GM12878 (cell line): ENCODE measurements around the gene TSPAN15. TPM values are rescaled to one million over a fixed set of nuclear protein-coding genes. Genes with fewer than 3 reads are reported as not detected.

ENCODE experiments used
- ATAC-seq: fragments of 200-7000 bp; cut with Tn5 transposase; 3 replicates; pipeline ENCODE4 v1.9.1; 2020; ENCODE audit warnings: mild to moderate bottlenecking, moderate library complexity
- BruUV-seq: library from RNA; stranded (reverse); fragments of 400-500 nt; replicated peaks from 2 replicates; lab custom pipeline; 2021; lab: Mats Ljungman, UMichigan
- CTCF ChIA-PET: fragments of 300-600 bp; sonication (Branson Sonifier 250); formaldehyde crosslinking; extraction: SDS; loops from one replicate; lab custom pipeline; 2021; ENCODE audit warnings: inconsistent platforms; lab: Yijun Ruan, JAX
- POLR2A ChIA-PET: fragments of 350-600 bp; formaldehyde crosslinking; extraction: SDS; loops from one replicate; lab custom pipeline; 2021; ENCODE audit warnings: inconsistent platforms; lab: Charles Lee
- RAD21 ChIA-PET: fragments of 300-600 bp; sonication (Branson Sonifier 250); formaldehyde crosslinking; loops from one replicate; lab custom pipeline; 2023; ENCODE audit warnings: antibody characterized with exemption; ENCODE audit not compliant: unreplicated experiment; lab: Charles Lee
- SMC1A ChIA-PET: fragments of 300-600 bp; sonication (Branson Sonifier 250); formaldehyde crosslinking; loops from one replicate; lab custom pipeline; 2023; ENCODE audit not compliant: unreplicated experiment, uncharacterized antibody; lab: Charles Lee
- DNase-seq: peaks from one replicate; pipeline ENCODE4 v3.0.0-alpha.2; 2011; ENCODE audit warnings: low read depth, low spot score
- FAIRE-seq: peaks from 3 replicates; lab custom pipeline; 2011; peaks lifted over from hg19 to GRCh38; lab: Jason Lieb, UNC
- H2AFZ ChIP-seq: 2 replicates; pipeline ENCODE4 v1.6.0; 2011; ENCODE audit warnings: low read depth, low read length, control low read depth; ENCODE audit not compliant: control insufficient read depth
- H3K27ac ChIP-seq: 2 replicates; pipeline ENCODE4 v1.5.1; 2011; ENCODE audit warnings: control low read depth; ENCODE audit not compliant: control insufficient read depth, insufficient read depth
- H3K27me3 ChIP-seq, 2 experiments: replicated peaks in 1 of 2; 2 replicates each; pipeline versions ENCODE4 v1.6.0 to v1.6.1; 2011; ENCODE audit warnings: low read length in 1 of 2; ENCODE audit not compliant: control insufficient read depth in 2 of 2, insufficient read depth in 2 of 2
- H3K36me3 ChIP-seq, 2 experiments: 2 replicates each; pipeline ENCODE4 v1.5.1; 2011; ENCODE audit warnings: low read length in 1 of 2; ENCODE audit not compliant: control insufficient read depth in 2 of 2, insufficient read depth in 2 of 2
- H3K4me1 ChIP-seq: 2 replicates; pipeline ENCODE4 v1.6.1; 2011; ENCODE audit warnings: mild to moderate bottlenecking, low read length, moderate library complexity, mixed read lengths; ENCODE audit not compliant: control insufficient read depth, insufficient read depth
- H3K4me2 ChIP-seq: 2 replicates; pipeline ENCODE4 v1.6.0; 2011; ENCODE audit warnings: control low read depth; ENCODE audit not compliant: control insufficient read depth, insufficient read depth
- H3K4me3 ChIP-seq: fragments of 200-600 bp; sonication (generic); 2 replicates; pipeline ENCODE4 v1.5.1; 2016
- H3K79me2 ChIP-seq: 2 replicates; pipeline ENCODE4 v1.6.0; 2011; ENCODE audit warnings: low read length; ENCODE audit not compliant: control insufficient read depth, insufficient read depth
- H3K9ac ChIP-seq: 2 replicates; pipeline ENCODE4 v1.8.0; 2011; ENCODE audit warnings: low read length, control low read depth, mixed read lengths; ENCODE audit not compliant: control insufficient read depth, insufficient read depth
- H3K9me3 ChIP-seq: replicated peaks from 3 replicates; pipeline ENCODE4 v1.5.1; 2011; ENCODE audit warnings: mild to moderate bottlenecking, low read length; ENCODE audit not compliant: control insufficient read depth, insufficient read depth
- H4K20me1 ChIP-seq: 2 replicates; pipeline ENCODE4 v1.6.0; 2011; ENCODE audit not compliant: control insufficient read depth, insufficient read depth
- BRCA1 ChIP-seq: IDR thresholded peaks from 2 replicates; pipeline ENCODE4 v1.6.1; 2011; ENCODE audit warnings: low read depth, low read length, improper control_type of control experiment
- E2F4 ChIP-seq: IDR thresholded peaks from 2 replicates; pipeline ENCODE4 v1.6.1; 2012; ENCODE audit warnings: low read depth, low read length, improper control_type of control experiment
- MEF2B ChIP-seq: fragments of 450-650 bp; IDR thresholded peaks from 2 replicates; pipeline ENCODE4 v1.6.1; 2018; ENCODE audit warnings: mild to moderate bottlenecking, moderate library complexity; ENCODE audit not compliant: partially characterized antibody, poor library complexity, severe bottlenecking
- MTA3 ChIP-seq: IDR thresholded peaks from 2 replicates; pipeline ENCODE4 v1.6.1; 2012; ENCODE audit warnings: low read length, inconsistent platforms, borderline replicate concordance
- PRDM15 ChIP-seq: fragments of 450-650 bp; formaldehyde crosslinking; IDR thresholded peaks from 2 replicates; pipeline ENCODE4 v1.4.0; 2020; ENCODE audit warnings: mild to moderate bottlenecking, moderate library complexity
- SKIL ChIP-seq: fragments of 450-650 bp; IDR thresholded peaks from 2 replicates; pipeline ENCODE4 v1.6.1; 2017; ENCODE audit warnings: mild to moderate bottlenecking, low read depth, inconsistent platforms; ENCODE audit not compliant: poor library complexity, severe bottlenecking
- TARDBP ChIP-seq: IDR thresholded peaks from 2 replicates; pipeline ENCODE4 v1.6.1; 2016; ENCODE audit warnings: borderline replicate concordance
- WGBS: methylation state at CpG from one replicate; pipeline ENCODE4 v1.1.6; 2016; ENCODE audit warnings: low lambda C conversion rate; ENCODE audit not compliant: insufficient replicate concordance, insufficient coverage; ENCODE audit errors: missing lambda C conversion rate; 5-methylcytosine and 5-hydroxymethylcytosine counted together
- in situ Hi-C: fragments of 300-500 bp; cut with MboI; formaldehyde crosslinking; loops from 9 replicates; pipeline ENCODE4 v1.14.3; 2018; ENCODE audit warnings: mixed read lengths
- intact Hi-C: fragments of 100-400 bp; cut with micrococcal nuclease; formaldehyde crosslinking; loops from one replicate; pipeline ENCODE4 v1.14.2; 2022; ENCODE audit not compliant: unreplicated experiment
- polyA plus RNA-seq, 11 experiments: library from polyadenylated mRNA; depleted of rRNA in 4 of 11; unstranded in 6 of 11; stranded (reverse) in 5 of 11; fragments of >200 nt; fragmentation: Nextera tagmentation in 4 of 11; fragmentation: Illumina TruSeq in 1 of 11; extraction: Ambion mirVana in 4 of 11; extraction: Trizol in 1 of 11; gene quantifications; 1 replicate in 1 of 11; 2 replicates in 10 of 11; pipeline versions ENCODE4 v1.2.1 to v1.2.3, GENCODE V29; 2011 to 2016; ENCODE audit warnings: inconsistent platforms in 2 of 11, missing spikeins in 2 of 11, low read depth in 1 of 11
- total RNA-seq, 4 experiments: library from RNA; depleted of rRNA in 3 of 4; stranded (reverse); fragments of >200 nt in 3 of 4; fragmentation: Illumina TruSeq in 1 of 4; extraction: Trizol in 1 of 4; gene quantifications; 2 replicates each; pipeline versions ENCODE4 v1.2.1 to v1.2.3, GENCODE V29; 2013 to 2021
- TF ChIP-seq, protein P1 (sequence below): IDR thresholded peaks from 2 replicates; pipeline ENCODE4 v1.6.1; 2012; ENCODE audit warnings: low read depth, low read length, improper control_type of control experiment

TSPAN15 gene
- total and polyA plus RNA-seq, 10 of the 15 experiments (the other 5 are each of a cell fraction or from before 2014, with no cell fraction given): 1.3 to 8.5 (median 2.4) TPM; not detected in 2

DNA sequence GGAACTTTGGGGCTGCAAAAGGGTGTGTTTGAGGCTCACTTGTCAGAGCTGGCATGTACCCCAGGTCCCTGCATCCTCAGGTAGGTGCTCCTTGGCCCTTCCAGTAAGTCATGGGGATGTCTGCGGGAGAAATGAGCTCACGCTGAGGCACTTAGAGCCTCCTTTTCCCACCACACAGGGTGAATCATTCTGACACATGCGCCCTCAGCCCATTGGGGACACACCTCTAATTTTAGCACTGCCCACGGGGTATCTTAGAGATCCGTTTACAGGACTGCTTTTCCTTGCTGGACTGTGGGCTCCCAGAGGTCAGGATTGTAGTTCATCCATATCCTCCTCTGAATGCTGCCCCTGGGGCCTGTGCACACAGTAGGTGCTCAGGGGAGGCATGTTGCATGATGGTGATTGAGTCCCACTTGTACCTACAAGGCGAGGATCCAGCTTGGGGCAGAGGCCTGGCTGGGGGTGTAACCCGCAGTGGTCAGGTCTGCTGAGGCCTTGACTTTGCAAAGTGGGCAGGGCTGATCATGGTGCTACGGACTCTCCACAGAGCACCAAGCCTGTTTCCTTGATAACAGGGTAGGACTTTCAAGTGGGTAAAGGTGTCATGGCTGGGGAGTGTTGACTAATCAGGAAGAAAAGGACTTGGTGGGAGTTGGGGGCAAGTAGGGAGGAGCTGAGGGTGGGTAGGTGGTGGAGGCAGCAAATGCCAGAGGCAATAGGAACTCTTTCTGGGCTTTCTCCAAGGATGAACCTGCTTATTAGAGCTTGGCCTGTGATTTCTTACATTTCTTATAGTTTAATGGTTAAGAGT, 5.8 kb downstream of the TSPAN15 start:
- ATAC-seq (no peak), DNase-seq (no peak), FAIRE-seq (no peak)
- intact Hi-C loops: no loop called here
- no peaks in the 10 kb centered on the region for H4K20me1 ChIP-seq
- H3K4me3 ChIP-seq: no peak overlapping the region
- CTCF ChIA-PET: interaction anchor here (0.6 to 1.5 kb wide), 3 partner anchors 11 to 50 kb away, joined by 3 to 4 read pairs (median 3); no protein-coding TSS in a partner anchor
- 45% methylated on average over 8 of the region's 8 CpGs for WGBS
- H3K79me2 ChIP-seq: no peaks in the 10 kb centered on the region
- H3K4me1 ChIP-seq: peaks cover 12% of the 10 kb centered on the region
- H3K4me2 ChIP-seq: no peak overlapping the region
- no peak overlapping the region for H3K27ac ChIP-seq
- no TSS peak for BruUV-seq
- TF ChIP-seq MEF2B (no peak), MTA3 (no peak), E2F4 (no peak), BRCA1 (no peak), PRDM15 (CRISPR knock-in tag) (no peak), TARDBP (no peak), SKIL (no peak)
- TF ChIP-seq, protein P1, sequence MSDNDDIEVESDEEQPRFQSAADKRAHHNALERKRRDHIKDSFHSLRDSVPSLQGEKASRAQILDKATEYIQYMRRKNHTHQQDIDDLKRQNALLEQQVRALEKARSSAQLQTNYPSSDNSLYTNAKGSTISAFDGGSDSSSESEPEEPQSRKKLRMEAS: no peak
- in situ Hi-C loops: no loop called here
- RAD21 ChIA-PET: interaction anchor here (1.4 kb wide), 1 partner anchor 9 kb away, joined by 3 read pairs; no protein-coding TSS in a partner anchor
- SMC1A ChIA-PET: interaction anchor here (0.9 to 2.2 kb wide), 4 partner anchors 9 to 14 kb away, joined by 3 to 7 read pairs (median 4); no protein-coding TSS in a partner anchor
- no peak overlapping the region for H3K9ac ChIP-seq
- no peak overlapping the region for H2AFZ ChIP-seq
- no peaks in the 10 kb centered on the region for H3K9me3 ChIP-seq
- POLR2A ChIA-PET: interaction anchor here (1.1 to 2.5 kb wide), 3 partner anchors 8 to 11 kb away, joined by 4 to 8 read pairs (median 5); no protein-coding TSS in a partner anchor
- no peaks in the 10 kb centered on the region; a peak in 1 of 4 replicates for H3K36me3 ChIP-seq
- H3K27me3 ChIP-seq: no peaks in the 10 kb centered on the region; a peak in 1 of 4 replicates
